Hepatic stellate cell (primary cell): ENCODE data around the gene CERS1.
A peak's percentile ranks its signal among the peaks of the same experiment; 100 is the strongest.

ENCODE experiments used
- DNase-seq: peaks from one replicate; pipeline ENCODE4 v3.0.0; 2011; ENCODE audit warnings: low spot score

The CERS1 gene

DNA sequence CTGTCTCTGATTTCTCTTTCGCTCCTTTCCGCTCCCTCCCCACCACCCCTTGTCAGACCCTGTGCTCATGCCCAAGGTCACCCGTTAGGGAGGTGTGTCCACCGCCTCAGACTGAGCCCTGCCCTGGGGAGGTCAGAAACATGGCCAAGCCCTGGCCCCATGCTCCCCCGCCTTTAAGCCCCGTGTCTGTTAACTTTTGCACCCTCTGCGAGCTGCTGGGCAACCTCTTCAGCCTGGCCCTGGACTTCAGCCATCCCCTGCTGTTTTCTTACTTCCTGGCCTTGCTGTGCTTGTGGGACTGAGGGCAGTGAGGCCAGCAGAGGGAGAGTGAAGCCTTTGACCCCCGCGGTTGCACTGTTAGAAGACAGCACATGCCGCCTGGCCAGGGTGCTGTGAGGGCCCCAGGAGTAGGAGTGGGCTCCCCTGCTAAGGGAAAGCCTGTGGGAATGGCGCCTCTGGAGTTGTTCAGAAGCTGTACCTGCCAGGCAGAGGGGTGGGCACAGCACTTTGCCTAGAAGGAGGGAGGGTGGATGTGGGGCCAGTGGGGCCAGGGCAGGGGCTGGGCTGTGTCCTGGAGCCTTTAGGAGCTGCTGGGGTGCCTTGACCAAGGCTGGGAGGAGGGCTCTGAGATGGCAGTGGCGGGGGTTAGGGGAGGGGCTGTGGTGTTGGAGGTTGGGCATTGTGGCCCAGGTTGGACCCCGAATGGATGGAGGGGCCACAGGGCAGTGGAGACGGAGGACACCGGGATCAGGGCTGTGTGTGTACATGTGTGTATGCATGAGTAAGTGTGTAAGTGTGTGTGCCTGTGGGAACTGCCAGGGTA, 56.3 kb downstream of the CERS1 start:
- DNase-seq = peak; percentile 69

DNA sequence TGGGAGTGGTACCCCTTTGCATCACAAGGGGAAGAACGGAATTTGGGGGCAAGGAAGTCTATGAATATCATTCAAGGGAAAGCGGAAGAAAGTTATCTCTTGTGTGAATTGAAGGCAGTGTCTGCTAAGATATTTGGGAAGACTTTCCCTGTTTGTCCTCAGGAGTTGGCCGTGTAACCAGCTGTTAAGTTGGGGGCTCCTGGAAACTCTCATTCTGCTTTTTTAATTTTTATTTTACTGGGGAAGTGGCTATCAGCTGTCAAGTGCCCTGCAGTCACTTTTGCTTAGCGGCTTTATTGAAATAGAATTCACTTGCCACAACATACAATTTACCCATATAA, 61.3 kb downstream of the CERS1 start:
- DNase-seq = no peak

DNA sequence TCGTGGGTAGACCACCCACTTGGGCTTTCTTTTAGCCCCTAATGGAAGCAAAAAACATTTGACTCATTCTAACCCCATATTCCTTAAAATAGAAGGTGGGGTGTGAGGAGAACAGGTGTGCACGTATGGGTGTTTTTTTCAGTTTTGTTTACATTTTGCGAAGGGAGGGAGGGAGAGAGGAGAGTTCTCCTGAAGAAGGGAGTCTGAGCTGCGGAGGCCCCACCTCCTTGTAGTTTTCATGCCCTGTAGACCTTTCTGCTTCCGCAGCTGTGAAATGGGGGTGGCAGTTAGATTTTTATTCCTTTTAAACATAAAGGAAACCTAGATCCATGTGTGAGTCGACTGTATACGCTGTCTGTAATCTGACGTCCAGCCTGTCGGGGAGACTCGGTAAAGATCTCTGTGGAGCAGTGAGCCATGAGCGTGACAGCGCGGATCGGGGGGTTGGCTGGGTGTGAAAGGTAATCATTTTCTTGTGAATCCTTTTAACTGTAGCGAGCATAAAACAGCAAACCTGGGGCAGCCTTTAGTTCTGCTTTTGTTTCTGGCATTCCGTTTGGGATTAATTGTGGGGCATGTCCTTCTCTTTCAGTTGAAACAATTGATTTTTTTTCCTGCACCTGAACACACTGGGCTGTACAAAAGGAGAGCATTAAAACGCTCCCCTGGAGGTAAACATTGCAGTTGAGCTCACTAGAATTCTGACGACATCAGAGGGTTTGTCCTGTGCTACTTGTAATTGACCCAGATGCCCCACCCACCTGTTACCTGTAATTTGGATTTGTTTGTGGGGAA, 61.9 kb downstream of the CERS1 start:
- DNase-seq = no peak

DNA sequence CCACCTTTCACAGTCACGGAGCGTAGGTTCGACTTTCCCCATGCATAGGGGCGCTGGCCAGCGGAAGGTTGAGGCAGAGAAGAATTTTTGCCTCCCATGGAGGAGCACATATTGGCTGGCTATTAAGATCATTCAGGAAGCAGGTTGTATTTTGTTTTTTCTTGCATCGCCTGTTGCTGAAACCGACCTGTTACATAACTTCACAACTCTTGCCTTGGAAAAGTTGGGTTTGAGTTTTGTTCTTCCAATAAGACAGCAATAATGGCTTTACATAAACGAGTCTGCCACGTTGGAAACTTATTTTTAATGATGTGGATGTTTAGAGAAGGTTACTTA, 62.8 kb downstream of the CERS1 start:
- no peak for DNase-seq

DNA sequence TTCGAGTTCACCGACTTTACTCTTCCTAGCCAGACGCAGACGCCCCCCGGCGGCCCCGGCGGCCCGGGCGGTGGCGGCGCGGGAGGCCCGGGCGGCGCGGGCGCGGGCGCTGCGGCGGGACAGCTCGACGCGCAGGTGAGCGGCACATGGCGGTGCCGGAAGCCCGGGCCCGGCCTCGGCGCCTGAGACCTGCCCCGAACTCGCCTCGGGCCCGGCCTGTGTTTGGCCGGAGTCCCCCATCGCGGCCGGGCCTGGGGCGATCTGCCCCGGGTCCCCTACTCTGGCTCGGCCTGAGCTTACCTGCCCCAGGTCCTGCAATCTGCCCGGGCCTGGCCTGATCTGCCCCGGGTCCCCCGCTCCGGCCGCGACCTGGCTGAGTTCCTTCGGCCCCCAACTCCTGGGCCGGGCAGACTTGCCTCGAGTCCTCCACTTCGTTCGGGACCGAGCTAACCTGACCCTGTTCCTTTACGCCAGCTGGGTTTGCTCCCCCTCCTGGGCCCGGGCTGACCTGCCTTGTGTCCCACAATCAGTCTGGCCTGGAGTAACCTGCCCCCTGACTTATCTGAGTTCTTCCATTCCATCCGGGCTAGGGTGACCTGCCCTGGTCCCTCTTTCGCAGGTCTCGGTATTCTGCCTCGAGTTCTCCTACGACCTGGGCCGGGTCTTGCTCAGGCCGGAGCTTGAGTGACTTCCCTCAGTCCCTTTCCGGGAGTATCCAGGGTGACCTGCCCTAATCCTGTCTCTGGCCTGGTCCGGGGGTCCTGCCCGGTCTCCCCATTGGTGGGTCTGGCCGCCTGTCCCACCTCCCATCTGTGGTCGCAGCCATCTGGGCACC, 63.4 kb downstream of the CERS1 start:
- peak; percentile 53 for DNase-seq

DNA sequence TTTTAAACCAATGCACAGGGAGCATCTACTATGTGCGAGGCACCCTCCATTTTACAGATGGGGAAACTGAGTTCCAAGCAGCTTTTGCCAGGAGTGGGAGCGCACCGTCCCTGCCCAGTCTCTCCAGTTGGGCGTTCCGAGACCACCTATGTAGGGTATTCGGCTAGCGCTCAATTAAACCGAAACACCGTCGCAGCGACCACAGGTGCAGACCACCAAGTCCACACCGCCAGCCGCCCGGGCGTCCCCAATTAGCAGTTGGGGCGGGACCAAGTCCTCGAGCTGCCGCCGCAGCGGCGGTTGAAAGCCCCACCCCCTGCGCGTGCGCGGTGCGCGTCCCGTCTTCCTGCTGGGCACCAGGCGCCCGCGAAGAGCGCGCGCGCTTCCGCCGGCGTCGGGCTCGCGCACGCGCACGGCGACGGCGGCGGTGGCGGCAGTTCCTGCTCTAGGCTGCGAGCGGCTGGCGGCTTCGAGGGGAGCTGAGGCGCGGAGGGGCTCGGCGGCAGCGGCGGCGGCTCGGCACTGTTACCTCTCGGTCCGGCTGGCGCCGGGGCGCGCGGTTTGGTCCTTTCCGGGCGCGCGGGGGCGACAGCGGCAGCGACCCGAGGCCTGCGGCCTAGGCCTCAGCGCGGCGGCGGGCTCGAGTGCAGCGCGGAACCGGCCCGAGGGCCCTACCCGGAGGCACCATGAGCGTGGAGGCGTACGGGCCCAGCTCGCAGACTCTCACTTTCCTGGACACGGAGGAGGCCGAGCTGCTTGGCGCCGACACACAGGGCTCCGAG, 64.2 kb downstream of the CERS1 start, which contains the start of gene UPF1:
Gene UPF1 (plus strand): TSS at position 436 of the 782 bp plus-strand sequence. CDS start 251 bp downstream, at position 687.
- peak; percentile 96 for DNase-seq

DNA sequence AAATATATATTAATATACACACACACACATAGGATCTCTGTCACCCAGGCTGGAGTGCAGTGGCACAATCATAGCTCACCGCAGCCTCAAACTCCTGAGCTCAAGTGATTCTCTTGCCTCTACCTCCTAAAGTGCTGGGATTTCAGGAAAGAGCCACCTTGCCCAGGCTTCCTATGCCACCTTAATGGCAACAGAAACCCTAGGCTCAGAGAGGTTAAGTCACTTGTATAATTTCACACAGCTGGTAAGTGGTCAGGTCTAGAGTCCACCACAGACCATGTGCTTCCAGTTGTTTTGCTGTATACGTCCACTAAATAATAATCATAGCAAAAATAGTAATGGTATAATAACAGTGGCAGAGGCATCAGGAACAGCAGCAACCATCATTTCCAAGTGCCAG, 65.5 kb downstream of the CERS1 start:
- DNase-seq = no peak

DNA sequence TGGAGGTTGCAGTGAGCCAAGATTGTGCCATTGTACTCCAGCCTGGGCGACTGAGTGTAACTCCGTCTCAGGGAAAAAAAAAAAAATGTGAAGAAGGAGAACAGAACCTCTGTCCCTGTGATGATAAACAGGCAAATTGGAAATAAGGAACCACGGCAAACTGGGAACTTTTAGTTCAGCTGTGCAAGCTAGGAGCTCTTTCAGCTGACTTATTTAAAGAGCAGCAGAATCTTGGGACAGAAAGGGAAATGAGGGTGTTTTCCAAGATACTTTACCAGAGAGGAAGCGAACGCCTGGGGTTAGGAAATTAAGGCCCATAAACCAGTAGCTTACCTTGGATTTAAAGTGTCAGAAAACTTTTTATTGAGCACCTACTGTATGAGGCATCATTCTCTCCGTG, 67.2 kb downstream of the CERS1 start:
- no peak for DNase-seq
